IMR-90 (cell line): Measurements from ENCODE around the gene ADGRA3. TPM values are rescaled to one million over a fixed set of nuclear protein-coding genes. Genes with fewer than 3 reads are reported as not detected.
A peak's percentile ranks its signal among the peaks of the same experiment; 100 is the strongest.

ENCODE experiments used
- ATAC-seq: fragments of 200-7000 bp; cut with Tn5 transposase; 2 replicates; pipeline ENCODE4 v1.9.1; 2020; ENCODE audit warnings: low read depth, mild to moderate bottlenecking, moderate library complexity
- BruUV-seq: library from RNA; stranded (reverse); fragments of 400-500 nt; replicated peaks from 2 replicates; lab custom pipeline; 2021; lab: Mats Ljungman, UMichigan
- CTCF ChIA-PET: fragments of 300-600 bp; formaldehyde crosslinking; extraction: SDS; loops from one replicate; lab custom pipeline; 2021; ENCODE audit warnings: antibody characterized with exemption; lab: Yijun Ruan, JAX
- POLR2A ChIA-PET: fragments of 300-600 bp; sonication (Branson Sonifier 250); formaldehyde crosslinking; loops from one replicate; lab custom pipeline; 2022; ENCODE audit warnings: antibody characterized with exemption; ENCODE audit not compliant: unreplicated experiment; lab: Charles Lee
- DNase-seq: peaks from one replicate; pipeline ENCODE4 v3.0.0; 2013
- H2AFZ ChIP-seq: replicated peaks from 2 replicates; pipeline ENCODE3; 2013; ENCODE audit warnings: low read length, mild to moderate bottlenecking; ENCODE audit not compliant: poor library complexity
- H2AK5ac ChIP-seq: 2 replicates; pipeline ENCODE4 v1.6.1; 2013; ENCODE audit warnings: low read depth, low read length, inconsistent platforms
- H2AK9ac ChIP-seq: replicated peaks from 2 replicates; pipeline ENCODE3; 2013; ENCODE audit warnings: mild to moderate bottlenecking, low read depth, low read length, moderate library complexity; ENCODE audit not compliant: poor library complexity
- H2BK120ac ChIP-seq: 2 replicates; pipeline ENCODE4 v1.6.1; 2013; ENCODE audit warnings: low read depth, low read length, inconsistent platforms
- H2BK15ac ChIP-seq: 3 replicates; pipeline ENCODE4 v1.6.1; 2013; ENCODE audit warnings: low read depth, low read length, inconsistent platforms
- H2BK20ac ChIP-seq: 2 replicates; pipeline ENCODE4 v1.6.1; 2013; ENCODE audit warnings: low read depth, mild to moderate bottlenecking, inconsistent platforms, low read length, moderate library complexity
- H2BK5ac ChIP-seq: 2 replicates; pipeline ENCODE4 v1.6.1; 2013; ENCODE audit warnings: mild to moderate bottlenecking, low read depth, low read length, inconsistent platforms; ENCODE audit not compliant: poor library complexity, severe bottlenecking
- H3K14ac ChIP-seq: replicated peaks from 2 replicates; pipeline ENCODE4 v1.6.1; 2013; ENCODE audit warnings: low read depth, low read length, inconsistent platforms
- H3K18ac ChIP-seq: 2 replicates; pipeline ENCODE4 v1.6.1; 2013; ENCODE audit warnings: low read depth, low read length, control low read depth
- H3K23ac ChIP-seq: 2 replicates; pipeline ENCODE4 v1.6.1; 2013; ENCODE audit warnings: low read depth, low read length, inconsistent platforms
- H3K27ac ChIP-seq: 2 replicates; pipeline ENCODE4 v1.5.1; 2013; ENCODE audit warnings: mild to moderate bottlenecking, control low read depth, low read length; ENCODE audit not compliant: insufficient read depth
- H3K27me3 ChIP-seq: 2 replicates; pipeline ENCODE4 v1.6.1; 2013; ENCODE audit warnings: low read length; ENCODE audit not compliant: control insufficient read depth, insufficient read depth
- H3K36me3 ChIP-seq: 2 replicates; pipeline ENCODE4 v1.6.1; 2013; ENCODE audit warnings: low read length, mixed read lengths; ENCODE audit not compliant: control insufficient read depth, insufficient read depth
- H3K4ac ChIP-seq: 2 replicates; pipeline ENCODE4 v1.6.1; 2013; ENCODE audit warnings: low read depth, low read length, inconsistent platforms
- H3K4me1 ChIP-seq: 2 replicates; pipeline ENCODE4 v1.6.1; 2013; ENCODE audit warnings: low read length, mixed read lengths; ENCODE audit not compliant: control insufficient read depth, insufficient read depth
- H3K4me2 ChIP-seq: 2 replicates; pipeline ENCODE4 v1.6.1; 2013; ENCODE audit warnings: low read depth, mild to moderate bottlenecking, control low read depth, low read length, moderate library complexity
- H3K4me3 ChIP-seq: 2 replicates; pipeline ENCODE4 v1.5.1; 2013; ENCODE audit warnings: low read depth, mild to moderate bottlenecking, control low read depth, low read length, moderate library complexity; ENCODE audit not compliant: insufficient read depth
- H3K56ac ChIP-seq: 2 replicates; pipeline ENCODE4 v1.6.1; 2013; ENCODE audit warnings: low read length, inconsistent platforms; ENCODE audit not compliant: insufficient read depth; ENCODE audit errors: extremely low read depth
- H3K79me1 ChIP-seq, 2 experiments: 2 replicates each; pipeline ENCODE4 v1.6.1; 2013; ENCODE audit warnings: low read length in 2 of 2, inconsistent platforms in 1 of 2, low read depth in 1 of 2
- H3K9ac ChIP-seq: 2 replicates; pipeline ENCODE4 v1.6.1; 2013; ENCODE audit warnings: low read depth, low read length, control low read depth
- H3K9me1 ChIP-seq: 2 replicates; pipeline ENCODE4 v1.6.1; 2013; ENCODE audit warnings: low read length, inconsistent platforms; ENCODE audit not compliant: insufficient read depth
- H3K9me3 ChIP-seq: 2 replicates; pipeline ENCODE4 v1.6.1; 2013; ENCODE audit warnings: low read length; ENCODE audit not compliant: control insufficient read depth, insufficient read depth
- H4K20me1 ChIP-seq: 2 replicates; pipeline ENCODE4 v1.6.1; 2013; ENCODE audit warnings: low read length, inconsistent platforms; ENCODE audit not compliant: insufficient read depth
- H4K5ac ChIP-seq: 2 replicates; pipeline ENCODE4 v1.6.1; 2013; ENCODE audit warnings: mild to moderate bottlenecking, low read depth, low read length, control low read depth
- H4K8ac ChIP-seq, 2 experiments: 2 replicates each; pipeline ENCODE4 v1.6.1; 2013; ENCODE audit warnings: low read depth in 2 of 2, low read length in 2 of 2, control low read depth in 1 of 2, inconsistent platforms in 1 of 2
- H4K91ac ChIP-seq: 2 replicates; pipeline ENCODE4 v1.6.1; 2013; ENCODE audit warnings: low read depth, low read length, inconsistent platforms; ENCODE audit not compliant: insufficient read depth
- FOS ChIP-seq: fragments of 150-350 bp; IDR thresholded peaks from 2 replicates; pipeline ENCODE4 v1.6.1; 2016; ENCODE audit warnings: low read depth, low read length
- WGBS, 2 experiments: methylation state at CpG; one replicate each; pipeline versions ENCODE4 v1.1.5 to v1.1.7; 2013; ENCODE audit warnings: missing lambda C conversion rate in 2 of 2; ENCODE audit not compliant: insufficient read length in 1 of 2; ENCODE audit errors: extremely low coverage in 2 of 2; 5-methylcytosine and 5-hydroxymethylcytosine counted together
- dilution Hi-C: fragments of 300-500 bp; cut with HindIII; formaldehyde crosslinking; loops from one replicate; pipeline ENCODE4 v1.14.3; 2018; ENCODE audit warnings: low sequenced_read_pairs; ENCODE audit not compliant: unreplicated experiment
- in situ Hi-C: fragments of 300-500 bp; cut with MboI; formaldehyde crosslinking; loops from 3 replicates; pipeline ENCODE4 v1.14.3; 2019; ENCODE audit warnings: low sequenced_read_pairs, inconsistent platforms, mixed read lengths
- intact Hi-C: fragments of 100-400 bp; cut with micrococcal nuclease; formaldehyde crosslinking; loops from 2 replicates; pipeline ENCODE4 v1.10.0; 2022
- polyA plus RNA-seq, 3 experiments: library from polyadenylated mRNA; depleted of rRNA; stranded (reverse); fragments of >200 nt; gene quantifications; 2 replicates each; pipeline ENCODE4 v1.2.3, GENCODE V29; 2012; ENCODE audit warnings: low replicate concordance in 1 of 3
- total RNA-seq: library from RNA; depleted of rRNA; stranded (reverse); fragments of >200 nt; gene quantifications from 2 replicates; pipeline ENCODE4 v1.2.3, GENCODE V29; 2012
- TF ChIP-seq, protein P1 (sequence below): conservative IDR thresholded peaks from 2 replicates; pipeline ENCODE4 v1.5.1; 2012; ENCODE audit warnings: mild to moderate bottlenecking, low read depth, low read length, improper control_type of control experiment

Gene ADGRA3
- total and polyA plus RNA-seq, 2 of the 4 experiments (the other 2 are of a cell fraction), result 20.1 to 28.0 TPM

DNA sequence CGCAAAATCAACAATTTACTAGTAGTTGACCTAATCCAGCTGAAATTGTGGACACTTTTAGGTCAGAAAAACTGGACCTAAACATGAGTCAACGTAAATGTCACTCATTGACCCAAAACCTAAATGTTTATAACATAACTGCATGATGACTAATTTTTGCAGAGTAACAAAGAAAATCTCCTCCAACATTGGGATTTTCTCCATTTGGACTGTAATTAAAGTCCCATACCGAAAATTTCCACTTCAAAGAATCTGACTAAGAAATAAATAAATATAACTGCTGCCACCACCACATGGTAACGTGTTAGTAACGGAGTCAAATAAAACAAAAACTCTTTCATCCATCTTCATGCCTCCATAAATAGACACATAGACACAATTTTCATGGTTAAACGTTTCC lies 1.9 kb downstream of the ADGRA3 start:
- Histone ChIP-seq H3K9me1 (peaks cover 5% of the 10 kb centered on the region; the same call in 1 of the 2 replicates), H4K8ac (no peak overlapping the region), H3K4ac (no peak overlapping the region), H3K4me2 (peak overlapping the region; percentile 98), H2BK5ac (peak overlapping the region; percentile 46), H3K23ac (no peak overlapping the region), H3K4me1 (peaks cover 7% of the 10 kb centered on the region), H3K18ac (no peak overlapping the region), H2AK5ac (no peak overlapping the region), H3K56ac (no peak overlapping the region), H4K20me1 (peaks cover 27% of the 10 kb centered on the region; the same call in 1 of the 2 replicates), H3K4me3 (peak overlapping the region; percentile 56), H3K27me3 (no peaks in the 10 kb centered on the region), H3K27ac (peak overlapping the region; percentile 39; the same call in 1 of the 2 replicates), H2BK15ac (no peak overlapping the region), H2AK9ac (no peak overlapping the region), H4K5ac (no peak overlapping the region), H3K9ac (no peak overlapping the region), H3K36me3 (no peaks in the 10 kb centered on the region), H2AFZ (no peak overlapping the region), H3K9me3 (no peaks in the 10 kb centered on the region), H2BK20ac (no peak overlapping the region), H3K79me1 (peaks cover 8 to 45% of the 10 kb centered on the region in 2 experiments; a peak in 3 of 4 replicates), H4K91ac (no peak overlapping the region), H2BK120ac (no peak overlapping the region), H3K14ac (no peak overlapping the region)
- ChIA-PET CTCF (no interaction called here), POLR2A (no interaction called here)
- WGBS, 2 experiments, result no CpG with 5 or more reads among the region's 6 CpGs
- no peak for ATAC-seq
- DNase-seq, result peak; percentile 91
- peak; percentile 92 for TF ChIP-seq FOS
- TF ChIP-seq, protein P1, sequence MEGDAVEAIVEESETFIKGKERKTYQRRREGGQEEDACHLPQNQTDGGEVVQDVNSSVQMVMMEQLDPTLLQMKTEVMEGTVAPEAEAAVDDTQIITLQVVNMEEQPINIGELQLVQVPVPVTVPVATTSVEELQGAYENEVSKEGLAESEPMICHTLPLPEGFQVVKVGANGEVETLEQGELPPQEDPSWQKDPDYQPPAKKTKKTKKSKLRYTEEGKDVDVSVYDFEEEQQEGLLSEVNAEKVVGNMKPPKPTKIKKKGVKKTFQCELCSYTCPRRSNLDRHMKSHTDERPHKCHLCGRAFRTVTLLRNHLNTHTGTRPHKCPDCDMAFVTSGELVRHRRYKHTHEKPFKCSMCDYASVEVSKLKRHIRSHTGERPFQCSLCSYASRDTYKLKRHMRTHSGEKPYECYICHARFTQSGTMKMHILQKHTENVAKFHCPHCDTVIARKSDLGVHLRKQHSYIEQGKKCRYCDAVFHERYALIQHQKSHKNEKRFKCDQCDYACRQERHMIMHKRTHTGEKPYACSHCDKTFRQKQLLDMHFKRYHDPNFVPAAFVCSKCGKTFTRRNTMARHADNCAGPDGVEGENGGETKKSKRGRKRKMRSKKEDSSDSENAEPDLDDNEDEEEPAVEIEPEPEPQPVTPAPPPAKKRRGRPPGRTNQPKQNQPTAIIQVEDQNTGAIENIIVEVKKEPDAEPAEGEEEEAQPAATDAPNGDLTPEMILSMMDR, result no peak
- intact Hi-C loops, result loop anchor here (2.0 to 10.0 kb wide), 3 partner anchors 31 to 629 kb away; no protein-coding TSS in a partner anchor
- no TSS peak for BruUV-seq
- in situ Hi-C loops, result no loop called here
- dilution Hi-C loops, result no loop called here
